Psoas muscle (tissue), 8 donors: ENCODE measurements around the gene AP5Z1. TPM values are rescaled to one million over a fixed set of nuclear protein-coding genes. Genes with fewer than 3 reads are reported as not detected.

Source experiments
- ATAC-seq, 4 donors: fragments of 200-7000 bp; cut with Tn5 transposase; one replicate each; pipeline ENCODE4 v1.9.1; 2020; ENCODE audit warnings: moderate library complexity in 3 of 4, mild to moderate bottlenecking in 2 of 4
- DNase-seq, 2 donors: peaks; one replicate each; pipeline ENCODE4 v3.0.0-alpha.2; 2020
- H3K27ac ChIP-seq: fragments of 200-600 bp; one replicate; pipeline ENCODE4 v1.8.0; 2022
- H3K27me3 ChIP-seq, 3 donors: fragments of 200-600 bp in 1 of 3; one replicate each; pipeline versions ENCODE4 v1.6.1 to v1.8.0; 2013 to 2022; ENCODE audit warnings: low read length in 2 of 3, mild to moderate bottlenecking in 2 of 3, moderate library complexity in 1 of 3; ENCODE audit not compliant: insufficient read depth in 3 of 3
- H3K36me3 ChIP-seq, 2 donors: fragments of 200-600 bp in 1 of 2; one replicate each; pipeline versions ENCODE4 v1.6.1 to v1.8.0; 2013 to 2022; ENCODE audit warnings: low read depth in 1 of 2, mild to moderate bottlenecking in 1 of 2, moderate library complexity in 1 of 2; ENCODE audit not compliant: insufficient read depth in 1 of 2
- H3K4me1 ChIP-seq: fragments of 200-600 bp; one replicate; pipeline ENCODE4 v1.8.0; 2022
- H3K4me3 ChIP-seq: fragments of 200-600 bp; one replicate; pipeline ENCODE4 v1.8.0; 2022; ENCODE audit warnings: mild to moderate bottlenecking
- H3K9me3 ChIP-seq: fragments of 200-600 bp; one replicate; pipeline ENCODE4 v1.8.0; 2022
- CTCF ChIP-seq: fragments of 200-600 bp; IDR thresholded peaks from one replicate; pipeline ENCODE4 v1.8.0; 2022; ENCODE audit warnings: antibody characterized with exemption
- WGBS, 3 donors: extraction: QIAGEN DNeasy Blood & Tissue Kit; methylation state at CpG; one replicate each; pipeline versions ENCODE4 v1.1.6 to v1.1.7; 2013; 5-methylcytosine and 5-hydroxymethylcytosine counted together
- intact Hi-C, 2 donors: fragments of 100-400 bp; cut with DNase I; formaldehyde crosslinking; loops; one replicate each; pipeline versions ENCODE4 v1.11.0 to v1.14.2; 2022
- polyA plus RNA-seq, 3 donors: library from polyadenylated mRNA; stranded (reverse); fragments of 200-250 nt; gene quantifications; one replicate each; pipeline ENCODE4 v1.2.3, GENCODE V29; 2013
- total RNA-seq, 4 donors: library from RNA; stranded (reverse); fragmentation: NEBNext Ultra II Directional in 2 of 4; extraction: Animal tissue kit (Norgen Biotek cat#: 25700) in 2 of 4; gene quantifications; one replicate each; pipeline versions ENCODE4 v1.2.1 to v1.2.4, GENCODE V29; 2021 to 2023
- donor health status: healthy with polysubstance abuse.
- donor health status: DM: no; HTN: no; CAD: no; lungs with moderate emphysema.
- donor health status: Bipolar disorder and iron deficiency.
- donor health status: healthy.
- donor health status: DM: yes; HTN: yes; CAD: no.
- donor health status: DM: no; HTN: no; CAD: no.
- donor health status: DM: no; HTN: no; CAD: no.
- donor health status: DM: yes; HTN: yes; CAD: no.

The AP5Z1 gene
- total and polyA plus RNA-seq, 7 donors: 6.6 to 20.1 (median 12.1) TPM

- ATAC-seq (no peak), DNase-seq (no peak)
- 89 to 93% (median 90%) methylated on average over 20 of the region's 20 CpGs for WGBS, 3 donors
- Histone ChIP-seq H3K27ac (no peak overlapping the region), H3K4me1 (peaks cover 5% of the 10 kb centered on the region), H3K4me3 (no peak overlapping the region), H3K9me3 (no peaks in the 10 kb centered on the region), H3K36me3 (peaks cover 0 to 42% of the 10 kb centered on the region in 2 donors), H3K27me3 (no peaks in the 10 kb centered on the region)
- TF ChIP-seq CTCF: no peak
- intact Hi-C loops: loop anchor here (2.0 to 10.0 kb wide), 3 partner anchors 23 to 137 kb away; partner anchors contain the start of gene AP5Z1 (in 1 of the 2)
Measured at GRCh38 chr7:4751398-4751947, 23.9 kb upstream of the AP5Z1 start.

- Histone ChIP-seq H3K9me3 (no peaks in the 10 kb centered on the region), H3K36me3 (peaks cover 0 to 58% of the 10 kb centered on the region in 2 donors), H3K4me1 (no peaks in the 10 kb centered on the region), H3K4me3 (no peak overlapping the region), H3K27ac (no peak overlapping the region), H3K27me3 (no peaks in the 10 kb centered on the region)
- peak; percentile 89 for TF ChIP-seq CTCF
- WGBS, 3 donors: 48 to 58% (median 53%) methylated on average over 28 to 31 of the region's 31 CpGs
- DNase-seq (peak; percentile 74 to 91), ATAC-seq (peak; percentile 84 to 94 (median 90))
- intact Hi-C loops: loop anchor here (2.0 to 10.0 kb wide), 3 partner anchors 65 to 139 kb away; no protein-coding TSS in a partner anchor
Measured at GRCh38 chr7:4753598-4754432, 21.6 kb upstream of the AP5Z1 start.

- Histone ChIP-seq H3K27ac (no peak overlapping the region), H3K4me1 (no peaks in the 10 kb centered on the region), H3K9me3 (no peaks in the 10 kb centered on the region), H3K4me3 (no peak overlapping the region), H3K36me3 (peaks cover 0 to 65% of the 10 kb centered on the region in 2 donors), H3K27me3 (no peaks in the 10 kb centered on the region)
- WGBS, 3 donors: 92 to 93% (median 93%) methylated on average over 36 of the region's 36 CpGs
- DNase-seq: no peak
- no peak for TF ChIP-seq CTCF
- ATAC-seq: peak in 1 of 4 donors; percentile 22
- intact Hi-C loops: loop anchor here (2.0 to 10.0 kb wide), 3 partner anchors 66 to 140 kb away; no protein-coding TSS in a partner anchor
Measured at GRCh38 chr7:4754433-4755010, 20.9 kb upstream of the AP5Z1 start.

- H3K9me3 ChIP-seq: no peaks in the 10 kb centered on the region
- WGBS, 3 donors: 92 to 94% (median 94%) methylated on average over 24 of the region's 24 CpGs
- no peaks in the 10 kb centered on the region for H3K27me3 ChIP-seq
- DNase-seq: no peak
- H3K4me3 ChIP-seq: no peak overlapping the region
- no peak for TF ChIP-seq CTCF
- intact Hi-C loops: loop anchor here in 1 of 2 donors (2.0 to 10.0 kb wide), 2 partner anchors 66 to 140 kb away; no protein-coding TSS in a partner anchor
- no peak for ATAC-seq
- peaks cover 0 to 70% of the 10 kb centered on the region in 2 donors for H3K36me3 ChIP-seq
- no peaks in the 10 kb centered on the region for H3K4me1 ChIP-seq
- no peak overlapping the region for H3K27ac ChIP-seq
Measured at GRCh38 chr7:4755045-4755444, 20.4 kb upstream of the AP5Z1 start.
